ENCODE results near the gene ITPRIP. TPM values are rescaled to one million over a fixed set of nuclear protein-coding genes. Genes with fewer than 3 reads are reported as not detected.

The ITPRIP gene
- total RNA-seq, 4 donors from 2014 or later: 77.8 to 182 (median 141) TPM

- intact Hi-C loops (cut with DNase I; ENCODE audit: low total_unique reads): no loop called here
- WGBS, 2 donors: 53 to 79% methylated on average over 4 of the region's 4 CpGs
- H3K4me3 ChIP-seq (ENCODE audit: low read depth, poor library complexity, severe bottlenecking): no peak overlapping the region
These were observed 64.2 kb downstream of the ITPRIP start for GRCh38 chr10:104273899-104274575.

GRCh38 chr10:104273286-104273685, 65.0 kb downstream of the ITPRIP start:
- TF ChIP-seq CTCF (IDR thresholded peaks at IDR 0.05) (no peak), POLR2A (IDR thresholded peaks at IDR 0.05) (no peak)
- no peak for DNase-seq (ENCODE audit: low spot score in 2 of 2)
- intact Hi-C loops (cut with DNase I; ENCODE audit: low total_unique reads): no loop called here
- no peak overlapping the region for H3K4me3 ChIP-seq (ENCODE audit: low read depth, poor library complexity, severe bottlenecking)
- WGBS, 2 donors: 65 to 83% methylated on average over 1 of the region's 1 CpG

More at GRCh38 chr10:104273899-104274575, 64.2 kb downstream of the ITPRIP start:
- DNase-seq (ENCODE audit: low spot score in 2 of 2): no peak
- TF ChIP-seq POLR2A (IDR thresholded peaks at IDR 0.05): no peak
- no peak for TF ChIP-seq CTCF (IDR thresholded peaks at IDR 0.05)

- 1 to 4% methylated on average over 45 to 59 of the region's 59 CpGs for WGBS, 2 donors
- TF ChIP-seq POLR2A (IDR thresholded peaks at IDR 0.05) (no peak), CTCF (IDR thresholded peaks at IDR 0.05) (no peak)
- intact Hi-C loops (cut with DNase I; ENCODE audit: low total_unique reads): no loop called here
- peak within 1 kb of the TSS; percentile 60 for H3K4me3 ChIP-seq (ENCODE audit: low read depth, poor library complexity, severe bottlenecking)
- DNase-seq (ENCODE audit: low spot score in 2 of 2): peak; percentile 99 to 100
These were observed 69.3 kb downstream of the ITPRIP start, which contains the start of gene GSTO2 for GRCh38 chr10:104268713-104269645. Gene GSTO2 (plus strand): TSS chr10:104269184. CDS start chr10:104274916, 5,732 bp downstream.

GRCh38 chr10:104268405-104268712, 69.9 kb downstream of the ITPRIP start:
- peak overlapping the region; percentile 60 for H3K4me3 ChIP-seq (ENCODE audit: low read depth, poor library complexity, severe bottlenecking)
- WGBS, 2 donors: 5 to 10% methylated on average over 10 of the region's 10 CpGs
- no peak for DNase-seq (ENCODE audit: low spot score in 2 of 2)
- TF ChIP-seq POLR2A (IDR thresholded peaks at IDR 0.05): no peak
- no peak for TF ChIP-seq CTCF (IDR thresholded peaks at IDR 0.05)
- intact Hi-C loops (cut with DNase I; ENCODE audit: low total_unique reads): no loop called here

- intact Hi-C loops (cut with DNase I; ENCODE audit: low total_unique reads): no loop called here
- WGBS, 2 donors: 93% methylated on average over 14 of the region's 14 CpGs
- TF ChIP-seq POLR2A (IDR thresholded peaks at IDR 0.05) (no peak), CTCF (IDR thresholded peaks at IDR 0.05) (no peak)
- H3K4me3 ChIP-seq (ENCODE audit: low read depth, poor library complexity, severe bottlenecking): peak overlapping the region; percentile 60
- no peak for DNase-seq (ENCODE audit: low spot score in 2 of 2)
These were observed 70.4 kb downstream of the ITPRIP start for GRCh38 chr10:104267721-104268404.

Measured in lower leg skin (tissue), 4 donors.